AG09319 (cell line): Measurements from ENCODE around the gene CXCL6.

Experiments used
- DNase-seq: peaks from one replicate; pipeline ENCODE4 v3.0.0-alpha.2; 2010; ENCODE audit warnings: low read depth; ENCODE audit errors: extremely low read depth
- TF ChIP-seq, protein P1 (sequence below): IDR thresholded peaks from 2 replicates; pipeline ENCODE4 v1.5.1; 2011; ENCODE audit warnings: low read depth, mild to moderate bottlenecking, inconsistent platforms, low read length, moderate library complexity

Gene CXCL6

DNA sequence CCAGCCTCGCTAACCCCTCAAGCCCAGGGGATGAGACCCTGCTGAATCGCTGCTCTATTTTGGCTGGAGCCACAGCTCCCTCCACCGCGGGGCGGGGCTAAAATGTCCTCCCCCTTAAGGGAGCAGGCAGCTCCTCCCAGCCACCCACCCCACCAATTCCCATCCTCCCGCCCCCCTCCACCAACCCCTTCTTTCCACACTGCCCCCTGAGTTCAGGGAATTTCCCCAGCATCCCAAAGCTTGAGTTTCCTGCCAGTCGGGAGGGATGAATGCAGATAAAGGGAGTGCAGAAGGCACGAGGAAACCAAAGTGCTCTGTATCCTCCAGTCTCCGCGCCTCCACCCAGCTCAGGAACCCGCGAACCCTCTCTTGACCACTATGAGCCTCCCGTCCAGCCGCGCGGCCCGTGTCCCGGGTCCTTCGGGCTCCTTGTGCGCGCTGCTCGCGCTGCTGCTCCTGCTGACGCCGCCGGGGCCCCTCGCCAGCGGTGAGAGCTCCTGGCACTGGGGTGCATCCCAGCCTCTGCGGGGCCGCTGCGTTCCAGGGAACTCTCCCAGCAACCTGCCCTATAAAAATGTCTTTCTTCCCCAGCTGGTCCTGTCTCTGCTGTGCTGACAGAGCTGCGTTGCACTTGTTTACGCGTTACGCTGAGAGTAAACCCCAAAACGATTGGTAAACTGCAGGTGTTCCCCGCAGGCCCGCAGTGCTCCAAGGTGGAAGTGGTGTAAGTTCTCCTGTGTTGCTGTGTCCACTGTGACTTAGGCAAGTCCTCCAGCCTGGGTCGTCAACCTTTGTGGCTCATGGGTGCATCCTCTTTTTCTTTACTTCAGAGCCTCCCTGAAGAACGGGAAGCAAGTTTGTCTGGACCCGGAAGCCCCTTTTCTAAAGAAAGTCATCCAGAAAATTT is at the start of gene CXCL6:
Gene CXCL6, plus strand, starts transcription at position 306 of the 907 bp plus-strand sequence. Its CDS starts 73 bp downstream, at position 379.
- TF ChIP-seq, protein P1, sequence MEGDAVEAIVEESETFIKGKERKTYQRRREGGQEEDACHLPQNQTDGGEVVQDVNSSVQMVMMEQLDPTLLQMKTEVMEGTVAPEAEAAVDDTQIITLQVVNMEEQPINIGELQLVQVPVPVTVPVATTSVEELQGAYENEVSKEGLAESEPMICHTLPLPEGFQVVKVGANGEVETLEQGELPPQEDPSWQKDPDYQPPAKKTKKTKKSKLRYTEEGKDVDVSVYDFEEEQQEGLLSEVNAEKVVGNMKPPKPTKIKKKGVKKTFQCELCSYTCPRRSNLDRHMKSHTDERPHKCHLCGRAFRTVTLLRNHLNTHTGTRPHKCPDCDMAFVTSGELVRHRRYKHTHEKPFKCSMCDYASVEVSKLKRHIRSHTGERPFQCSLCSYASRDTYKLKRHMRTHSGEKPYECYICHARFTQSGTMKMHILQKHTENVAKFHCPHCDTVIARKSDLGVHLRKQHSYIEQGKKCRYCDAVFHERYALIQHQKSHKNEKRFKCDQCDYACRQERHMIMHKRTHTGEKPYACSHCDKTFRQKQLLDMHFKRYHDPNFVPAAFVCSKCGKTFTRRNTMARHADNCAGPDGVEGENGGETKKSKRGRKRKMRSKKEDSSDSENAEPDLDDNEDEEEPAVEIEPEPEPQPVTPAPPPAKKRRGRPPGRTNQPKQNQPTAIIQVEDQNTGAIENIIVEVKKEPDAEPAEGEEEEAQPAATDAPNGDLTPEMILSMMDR: no peak
- no peak for DNase-seq

DNA sequence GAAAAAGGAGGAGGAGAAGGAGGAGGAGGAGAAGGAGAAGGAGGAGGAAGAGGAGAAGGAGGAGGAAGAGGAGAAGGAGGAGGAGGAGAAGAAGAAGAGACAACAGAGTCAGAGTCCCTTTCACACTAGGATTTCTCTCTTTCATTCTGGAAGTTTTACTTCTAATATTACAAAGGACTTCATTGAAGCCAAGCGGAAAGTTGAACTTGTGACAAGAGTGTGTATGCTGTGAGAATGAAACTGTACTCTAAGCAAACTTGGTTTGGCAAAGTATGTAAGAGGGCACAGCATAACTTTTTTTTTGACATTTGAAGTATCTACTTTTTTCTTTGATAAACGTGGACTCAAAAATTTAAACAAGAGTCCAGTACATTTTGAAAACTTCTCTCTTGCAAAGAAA is 48.1 kb upstream of the CXCL6 start:
- no peak for DNase-seq
- TF ChIP-seq, protein P1: no peak

DNA sequence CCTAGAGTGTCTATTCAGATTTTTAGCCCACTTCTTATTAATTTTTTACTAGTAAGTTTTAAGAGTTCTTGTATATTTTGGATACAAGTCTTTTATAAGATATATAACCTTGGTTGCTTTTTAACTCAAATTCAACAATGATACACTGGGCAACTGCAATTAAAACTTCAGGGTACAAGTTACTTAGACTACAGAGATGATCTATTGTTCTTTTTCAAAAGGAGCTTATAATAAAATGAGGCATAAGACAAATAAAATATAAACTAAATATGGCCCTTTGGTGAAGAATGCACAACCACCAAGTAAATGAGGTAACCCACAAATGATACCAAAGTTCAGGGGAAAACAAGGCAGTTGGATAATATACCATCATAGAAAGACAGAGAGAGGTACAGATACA is 37.6 kb upstream of the CXCL6 start:
- no peak for DNase-seq

DNA sequence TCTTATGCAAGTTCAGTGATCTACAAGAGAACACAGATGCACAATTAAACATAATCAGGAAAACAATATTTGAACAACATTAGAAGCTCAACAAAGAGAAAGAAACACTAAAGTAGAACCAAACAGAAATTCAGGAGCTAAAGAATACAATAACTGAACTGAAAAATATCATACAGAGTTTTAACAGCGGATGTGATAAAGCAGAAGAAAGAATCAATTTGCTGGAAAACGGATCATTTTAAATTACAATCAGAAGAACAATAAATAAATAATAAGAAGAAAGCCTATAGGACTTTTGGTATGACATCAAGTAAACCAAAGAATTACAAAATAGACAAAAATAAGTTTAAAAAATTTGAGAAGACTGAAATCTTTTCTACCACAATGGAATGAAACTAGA is 36.3 kb upstream of the CXCL6 start:
- no peak for DNase-seq
- TF ChIP-seq, protein P1: no peak

More for the DNA sequence above, 37.6 kb upstream of the CXCL6 start:
- TF ChIP-seq, protein P1: no peak

DNA sequence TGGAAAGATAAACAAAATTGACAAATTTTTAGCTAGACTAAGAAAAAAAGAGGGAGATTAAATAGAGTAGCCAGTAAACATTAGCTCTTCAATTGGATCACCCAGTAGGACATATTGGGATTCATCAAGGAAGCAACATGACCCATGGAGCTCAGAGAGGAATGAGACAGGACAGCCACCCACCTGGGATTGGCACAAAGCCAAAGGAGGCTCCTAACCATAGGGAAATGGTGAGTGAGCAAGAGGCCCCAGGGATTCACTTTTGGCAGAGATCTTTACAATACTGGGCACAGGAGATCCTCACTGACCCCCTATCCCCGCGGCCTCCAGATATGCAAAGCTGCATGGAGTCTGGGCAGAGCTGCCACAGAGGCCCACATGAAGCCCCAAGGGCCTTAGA is 34.8 kb upstream of the CXCL6 start:
- TF ChIP-seq, protein P1: no peak
- DNase-seq: no peak

DNA sequence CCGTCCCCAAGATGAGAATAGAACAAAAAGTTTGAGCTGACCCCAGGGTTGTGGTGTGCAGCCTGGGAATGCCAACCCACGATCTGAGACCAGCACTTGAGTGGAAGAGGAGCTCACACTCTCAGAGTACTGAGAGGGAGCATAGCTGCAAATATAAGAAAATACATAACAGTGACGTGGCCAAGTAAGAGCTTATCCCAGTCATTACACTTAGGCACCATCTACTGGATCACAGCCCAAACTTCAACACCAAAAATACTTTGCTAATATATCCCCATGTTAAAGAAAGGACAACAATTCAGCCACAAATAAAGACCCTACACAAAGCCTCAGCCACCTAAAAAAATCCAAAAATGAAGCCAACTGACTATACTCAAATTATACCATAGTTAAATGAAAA is 33.3 kb upstream of the CXCL6 start:
- TF ChIP-seq, protein P1: no peak
- no peak for DNase-seq

DNA sequence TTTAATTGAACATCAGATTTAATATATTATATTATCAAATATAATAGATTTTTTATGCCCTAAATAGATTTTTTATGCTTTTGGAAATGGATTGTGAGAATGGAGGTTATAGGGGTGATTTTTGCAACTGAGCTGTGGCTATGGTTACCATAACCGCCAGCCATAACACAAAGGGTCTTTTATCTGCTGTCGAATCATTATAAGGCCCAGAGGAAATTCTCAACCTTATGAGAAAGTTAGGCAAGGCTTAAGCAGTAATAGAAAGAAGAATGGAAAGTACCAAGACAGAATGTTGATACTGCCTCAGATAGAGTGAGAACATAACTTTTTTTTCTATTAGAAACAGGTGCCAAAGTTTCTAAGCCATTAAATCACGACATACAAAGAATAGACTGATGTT is 26.3 kb upstream of the CXCL6 start:
- TF ChIP-seq, protein P1: no peak
- no peak for DNase-seq
